Endodermal cell (in vitro differentiated cells): ENCODE results near the gene NPAS3. TPM values are rescaled to one million over a fixed set of nuclear protein-coding genes. Genes with fewer than 3 reads are reported as not detected.

ENCODE experiments used
- DNase-seq: peaks from one replicate; pipeline ENCODE4 v3.0.0-alpha.2; 2017
- H3K27ac ChIP-seq: 2 replicates; pipeline ENCODE4 v1.5.1; 2013; ENCODE audit warnings: mild to moderate bottlenecking, low read depth, low read length, moderate library complexity
- H3K27me3 ChIP-seq: 2 replicates; pipeline ENCODE4 v1.6.1; 2013; ENCODE audit warnings: mild to moderate bottlenecking, low read length, moderate library complexity; ENCODE audit not compliant: insufficient read depth, control insufficient read depth, poor library complexity, severe bottlenecking
- H3K36me3 ChIP-seq: 2 replicates; pipeline ENCODE4 v1.7.0; 2013; ENCODE audit warnings: mild to moderate bottlenecking, low read length, moderate library complexity; ENCODE audit not compliant: control insufficient read depth, insufficient read depth
- H3K4me1 ChIP-seq: one replicate; pipeline ENCODE4 v1.7.0; 2013; ENCODE audit warnings: low read length; ENCODE audit not compliant: control insufficient read depth, insufficient read depth
- H3K4me3 ChIP-seq: 2 replicates; pipeline ENCODE4 v1.5.1; 2013; ENCODE audit warnings: mild to moderate bottlenecking, low read length, moderate library complexity
- H3K9ac ChIP-seq: 2 replicates; pipeline ENCODE4 v1.6.1; 2013; ENCODE audit warnings: mild to moderate bottlenecking, low read length, moderate library complexity; ENCODE audit not compliant: poor library complexity, severe bottlenecking; ENCODE audit errors: extremely low read depth
- H3K9me3 ChIP-seq: 2 replicates; pipeline ENCODE4 v1.6.1; 2013; ENCODE audit warnings: mild to moderate bottlenecking, low read length, moderate library complexity; ENCODE audit not compliant: control insufficient read depth
- H3K27ac Mint-ChIP-seq: 2 replicates; pipeline ENCODE4 v1.8.0; 2020; ENCODE audit warnings: mixed read lengths
- H3K27me3 Mint-ChIP-seq: 2 replicates; pipeline ENCODE4 v1.8.0; 2021; ENCODE audit warnings: mild to moderate bottlenecking, mixed read lengths; ENCODE audit not compliant: insufficient read depth
- H3K36me3 Mint-ChIP-seq: 2 replicates; pipeline ENCODE4 v1.8.0; 2020; ENCODE audit warnings: low read depth, mixed read lengths
- H3K4me1 Mint-ChIP-seq: 2 replicates; pipeline ENCODE4 v1.8.0; 2020; ENCODE audit warnings: mixed read lengths
- H3K4me3 Mint-ChIP-seq: 2 replicates; pipeline ENCODE4 v1.8.0; 2020; ENCODE audit warnings: mild to moderate bottlenecking, moderate library complexity, mixed read lengths
- H3K9me3 Mint-ChIP-seq: 2 replicates; pipeline ENCODE4 v1.8.0; 2020; ENCODE audit warnings: mild to moderate bottlenecking, mixed read lengths
- CTCF ChIP-seq: fragments of 200-600 bp; sonication (generic); conservative IDR thresholded peaks from 2 replicates; pipeline ENCODE4 v1.5.0; 2021; ENCODE audit warnings: antibody characterized with exemption, mild to moderate bottlenecking
- WGBS, 2 experiments: methylation state at CpG; one replicate each; pipeline versions ENCODE4 v1.1.5 to v1.1.7; 2013; ENCODE audit warnings: missing lambda C conversion rate in 2 of 2, mixed read lengths in 1 of 2; ENCODE audit not compliant: insufficient coverage in 1 of 2, insufficient read length in 1 of 2; 5-methylcytosine and 5-hydroxymethylcytosine counted together
- total RNA-seq, 2 donors: library from RNA; stranded (reverse); fragmentation: NEBNext Ultra II Directional in 1 of 2; extraction: Animal tissue kit (Norgen Biotek cat#: 25700) in 1 of 2; gene quantifications; 2 replicates in 1 of 2; 3 replicates in 1 of 2; pipeline ENCODE4 v1.2.1, GENCODE V29; 2021

Gene NPAS3
- total RNA-seq, 2 donors from 2014 or later = 1.4 to 1.6 TPM

GRCh38 chr14:33350366-33350990 lies 411.8 kb downstream of the NPAS3 start:
- no peaks in the 10 kb centered on the region for H3K4me1 Mint-ChIP-seq
- no peaks in the 10 kb centered on the region for H3K9me3 Mint-ChIP-seq
- no peak for DNase-seq
- Histone ChIP-seq H3K9me3 (no peaks in the 10 kb centered on the region), H3K9ac (no peak overlapping the region), H3K36me3 (no peaks in the 10 kb centered on the region), H3K27me3 (no peaks in the 10 kb centered on the region), H3K4me3 (no peak overlapping the region), H3K27ac (no peak overlapping the region), H3K4me1 (no peaks in the 10 kb centered on the region)
- no peak for TF ChIP-seq CTCF
- no peak overlapping the region for H3K27ac Mint-ChIP-seq
- 73 to 79% methylated on average over 7 to 10 of the region's 10 CpGs for WGBS, 2 experiments
- no peak overlapping the region for H3K4me3 Mint-ChIP-seq
- H3K36me3 Mint-ChIP-seq = no peaks in the 10 kb centered on the region
- peaks cover 2% of the 10 kb centered on the region for H3K27me3 Mint-ChIP-seq

GRCh38 chr14:33352821-33353220 lies 414.1 kb downstream of the NPAS3 start:
- Mint-ChIP-seq H3K4me1 (peaks cover 10% of the 10 kb centered on the region), H3K36me3 (no peaks in the 10 kb centered on the region), H3K27me3 (peaks cover 2% of the 10 kb centered on the region), H3K27ac (no peak overlapping the region), H3K9me3 (no peaks in the 10 kb centered on the region), H3K4me3 (no peak overlapping the region)
- TF ChIP-seq CTCF = no peak
- Histone ChIP-seq H3K4me1 (no peaks in the 10 kb centered on the region), H3K27me3 (no peaks in the 10 kb centered on the region), H3K9ac (no peak overlapping the region), H3K9me3 (no peaks in the 10 kb centered on the region), H3K36me3 (no peaks in the 10 kb centered on the region), H3K4me3 (no peak overlapping the region), H3K27ac (no peak overlapping the region)
- DNase-seq = no peak

- TF ChIP-seq CTCF = no peak
- Histone ChIP-seq H3K36me3 (no peaks in the 10 kb centered on the region), H3K27ac (no peak overlapping the region), H3K9ac (no peak overlapping the region), H3K4me3 (no peak overlapping the region), H3K9me3 (no peaks in the 10 kb centered on the region), H3K27me3 (no peaks in the 10 kb centered on the region), H3K4me1 (no peaks in the 10 kb centered on the region)
- WGBS, 2 experiments = 94 to 100% methylated on average over 2 of the region's 2 CpGs
- Mint-ChIP-seq H3K36me3 (no peaks in the 10 kb centered on the region), H3K4me3 (no peak overlapping the region), H3K4me1 (peaks cover 13% of the 10 kb centered on the region), H3K27ac (no peak overlapping the region), H3K9me3 (no peaks in the 10 kb centered on the region), H3K27me3 (peaks cover 4% of the 10 kb centered on the region)
- no peak for DNase-seq
Measured at GRCh38 chr14:33356181-33356580, 417.5 kb downstream of the NPAS3 start.
